IMR-90 (cell line): ENCODE data around the gene AKAP6. TPM values are rescaled to one million over a fixed set of nuclear protein-coding genes. Genes with fewer than 3 reads are reported as not detected.

Experiments used
- ATAC-seq: fragments of 200-7000 bp; cut with Tn5 transposase; 2 replicates; pipeline ENCODE4 v1.9.1; 2020; ENCODE audit warnings: low read depth, mild to moderate bottlenecking, moderate library complexity
- BruUV-seq: library from RNA; stranded (reverse); fragments of 400-500 nt; replicated peaks from 2 replicates; lab custom pipeline; 2021; lab: Mats Ljungman, UMichigan
- CTCF ChIA-PET: fragments of 300-600 bp; formaldehyde crosslinking; extraction: SDS; loops from one replicate; lab custom pipeline; 2021; ENCODE audit warnings: antibody characterized with exemption; lab: Yijun Ruan, JAX
- POLR2A ChIA-PET: fragments of 300-600 bp; sonication (Branson Sonifier 250); formaldehyde crosslinking; loops from one replicate; lab custom pipeline; 2022; ENCODE audit warnings: antibody characterized with exemption; ENCODE audit not compliant: unreplicated experiment; lab: Charles Lee
- DNase-seq: peaks from one replicate; pipeline ENCODE4 v3.0.0; 2013
- H2AFZ ChIP-seq: replicated peaks from 2 replicates; pipeline ENCODE3; 2013; ENCODE audit warnings: low read length, mild to moderate bottlenecking; ENCODE audit not compliant: poor library complexity
- H2AK5ac ChIP-seq: 2 replicates; pipeline ENCODE4 v1.6.1; 2013; ENCODE audit warnings: low read depth, low read length, inconsistent platforms
- H2AK9ac ChIP-seq: replicated peaks from 2 replicates; pipeline ENCODE3; 2013; ENCODE audit warnings: mild to moderate bottlenecking, low read depth, low read length, moderate library complexity; ENCODE audit not compliant: poor library complexity
- H2BK120ac ChIP-seq: 2 replicates; pipeline ENCODE4 v1.6.1; 2013; ENCODE audit warnings: low read depth, low read length, inconsistent platforms
- H2BK15ac ChIP-seq: 3 replicates; pipeline ENCODE4 v1.6.1; 2013; ENCODE audit warnings: low read depth, low read length, inconsistent platforms
- H2BK20ac ChIP-seq: 2 replicates; pipeline ENCODE4 v1.6.1; 2013; ENCODE audit warnings: low read depth, mild to moderate bottlenecking, inconsistent platforms, low read length, moderate library complexity
- H2BK5ac ChIP-seq: 2 replicates; pipeline ENCODE4 v1.6.1; 2013; ENCODE audit warnings: mild to moderate bottlenecking, low read depth, low read length, inconsistent platforms; ENCODE audit not compliant: poor library complexity, severe bottlenecking
- H3K14ac ChIP-seq: replicated peaks from 2 replicates; pipeline ENCODE4 v1.6.1; 2013; ENCODE audit warnings: low read depth, low read length, inconsistent platforms
- H3K18ac ChIP-seq: 2 replicates; pipeline ENCODE4 v1.6.1; 2013; ENCODE audit warnings: low read depth, low read length, control low read depth
- H3K23ac ChIP-seq: 2 replicates; pipeline ENCODE4 v1.6.1; 2013; ENCODE audit warnings: low read depth, low read length, inconsistent platforms
- H3K27ac ChIP-seq: 2 replicates; pipeline ENCODE4 v1.5.1; 2013; ENCODE audit warnings: mild to moderate bottlenecking, control low read depth, low read length; ENCODE audit not compliant: insufficient read depth
- H3K27me3 ChIP-seq: 2 replicates; pipeline ENCODE4 v1.6.1; 2013; ENCODE audit warnings: low read length; ENCODE audit not compliant: control insufficient read depth, insufficient read depth
- H3K36me3 ChIP-seq: 2 replicates; pipeline ENCODE4 v1.6.1; 2013; ENCODE audit warnings: low read length, mixed read lengths; ENCODE audit not compliant: control insufficient read depth, insufficient read depth
- H3K4ac ChIP-seq: 2 replicates; pipeline ENCODE4 v1.6.1; 2013; ENCODE audit warnings: low read depth, low read length, inconsistent platforms
- H3K4me1 ChIP-seq: 2 replicates; pipeline ENCODE4 v1.6.1; 2013; ENCODE audit warnings: low read length, mixed read lengths; ENCODE audit not compliant: control insufficient read depth, insufficient read depth
- H3K4me2 ChIP-seq: 2 replicates; pipeline ENCODE4 v1.6.1; 2013; ENCODE audit warnings: low read depth, mild to moderate bottlenecking, control low read depth, low read length, moderate library complexity
- H3K4me3 ChIP-seq: 2 replicates; pipeline ENCODE4 v1.5.1; 2013; ENCODE audit warnings: low read depth, mild to moderate bottlenecking, control low read depth, low read length, moderate library complexity; ENCODE audit not compliant: insufficient read depth
- H3K56ac ChIP-seq: 2 replicates; pipeline ENCODE4 v1.6.1; 2013; ENCODE audit warnings: low read length, inconsistent platforms; ENCODE audit not compliant: insufficient read depth; ENCODE audit errors: extremely low read depth
- H3K79me1 ChIP-seq, 2 experiments: 2 replicates each; pipeline ENCODE4 v1.6.1; 2013; ENCODE audit warnings: low read length in 2 of 2, inconsistent platforms in 1 of 2, low read depth in 1 of 2
- H3K9ac ChIP-seq: 2 replicates; pipeline ENCODE4 v1.6.1; 2013; ENCODE audit warnings: low read depth, low read length, control low read depth
- H3K9me1 ChIP-seq: 2 replicates; pipeline ENCODE4 v1.6.1; 2013; ENCODE audit warnings: low read length, inconsistent platforms; ENCODE audit not compliant: insufficient read depth
- H3K9me3 ChIP-seq: 2 replicates; pipeline ENCODE4 v1.6.1; 2013; ENCODE audit warnings: low read length; ENCODE audit not compliant: control insufficient read depth, insufficient read depth
- H4K20me1 ChIP-seq: 2 replicates; pipeline ENCODE4 v1.6.1; 2013; ENCODE audit warnings: low read length, inconsistent platforms; ENCODE audit not compliant: insufficient read depth
- H4K5ac ChIP-seq: 2 replicates; pipeline ENCODE4 v1.6.1; 2013; ENCODE audit warnings: mild to moderate bottlenecking, low read depth, low read length, control low read depth
- H4K8ac ChIP-seq, 2 experiments: 2 replicates each; pipeline ENCODE4 v1.6.1; 2013; ENCODE audit warnings: low read depth in 2 of 2, low read length in 2 of 2, control low read depth in 1 of 2, inconsistent platforms in 1 of 2
- H4K91ac ChIP-seq: 2 replicates; pipeline ENCODE4 v1.6.1; 2013; ENCODE audit warnings: low read depth, low read length, inconsistent platforms; ENCODE audit not compliant: insufficient read depth
- BHLHE40 ChIP-seq: fragments of 150-350 bp; IDR thresholded peaks from 2 replicates; pipeline ENCODE4 v1.6.1; 2016; ENCODE audit warnings: mild to moderate bottlenecking, low read depth, low read length
- CHD1 ChIP-seq: IDR thresholded peaks from 2 replicates; pipeline ENCODE4 v1.6.1; 2012; ENCODE audit warnings: low read depth, low read length, improper control_type of control experiment
- MXI1 ChIP-seq: IDR thresholded peaks from 2 replicates; pipeline ENCODE4 v1.6.1; 2012; ENCODE audit warnings: low read depth, mild to moderate bottlenecking, low read length, moderate library complexity, borderline replicate concordance
- SMC3 ChIP-seq: fragments of 150-350 bp; IDR thresholded peaks from 2 replicates; pipeline ENCODE4 v1.6.1; 2016; ENCODE audit warnings: low read depth, mild to moderate bottlenecking, antibody characterized with exemption, low read length, moderate library complexity
- WGBS, 2 experiments: methylation state at CpG; one replicate each; pipeline versions ENCODE4 v1.1.5 to v1.1.7; 2013; ENCODE audit warnings: missing lambda C conversion rate in 2 of 2; ENCODE audit not compliant: insufficient read length in 1 of 2; ENCODE audit errors: extremely low coverage in 2 of 2; 5-methylcytosine and 5-hydroxymethylcytosine counted together
- dilution Hi-C: fragments of 300-500 bp; cut with HindIII; formaldehyde crosslinking; loops from one replicate; pipeline ENCODE4 v1.14.3; 2018; ENCODE audit warnings: low sequenced_read_pairs; ENCODE audit not compliant: unreplicated experiment
- in situ Hi-C: fragments of 300-500 bp; cut with MboI; formaldehyde crosslinking; loops from 3 replicates; pipeline ENCODE4 v1.14.3; 2019; ENCODE audit warnings: low sequenced_read_pairs, inconsistent platforms, mixed read lengths
- intact Hi-C: fragments of 100-400 bp; cut with micrococcal nuclease; formaldehyde crosslinking; loops from 2 replicates; pipeline ENCODE4 v1.10.0; 2022
- polyA plus RNA-seq, 3 experiments: library from polyadenylated mRNA; depleted of rRNA; stranded (reverse); fragments of >200 nt; gene quantifications; 2 replicates each; pipeline ENCODE4 v1.2.3, GENCODE V29; 2012; ENCODE audit warnings: low replicate concordance in 1 of 3
- total RNA-seq: library from RNA; depleted of rRNA; stranded (reverse); fragments of >200 nt; gene quantifications from 2 replicates; pipeline ENCODE4 v1.2.3, GENCODE V29; 2012
- TF ChIP-seq, protein P1 (sequence below): fragments of 150-350 bp; IDR thresholded peaks from 2 replicates; pipeline ENCODE4 v1.6.1; 2016; ENCODE audit warnings: low read depth, mild to moderate bottlenecking, low read length, moderate library complexity, borderline replicate concordance

Gene AKAP6
- total and polyA plus RNA-seq, 2 of the 4 experiments (the other 2 are of a cell fraction) = 0.22 to 1.6 TPM

DNA sequence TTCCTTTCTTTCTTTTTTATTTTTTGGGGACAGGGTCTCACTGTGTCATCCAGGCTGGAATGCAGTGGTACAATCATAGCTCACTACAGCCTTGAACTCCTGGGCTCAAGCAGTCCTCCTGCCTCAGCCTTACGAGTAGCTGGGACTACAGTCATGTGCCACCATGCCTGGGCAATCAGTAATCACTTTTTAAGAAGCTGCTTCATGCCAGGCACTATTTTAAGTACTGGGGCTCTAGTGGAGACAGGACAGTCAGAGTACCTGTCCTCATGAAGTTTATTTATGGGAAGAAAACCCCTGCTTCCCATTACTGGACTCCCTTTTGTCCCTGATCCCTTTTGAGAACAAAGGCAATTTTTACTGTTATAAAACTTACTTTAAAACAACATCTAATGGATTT is 485.6 kb downstream of the AKAP6 start:
- H4K8ac ChIP-seq = no peak overlapping the region
- no peaks in the 10 kb centered on the region for H3K36me3 ChIP-seq
- no peaks in the 10 kb centered on the region for H3K9me3 ChIP-seq
- H3K9me1 ChIP-seq = no peaks in the 10 kb centered on the region
- H3K4ac ChIP-seq = no peak overlapping the region
- intact Hi-C loops = loop anchor here (10.0 kb wide), 1 partner anchor 200 kb away; no protein-coding TSS in a partner anchor
- H4K91ac ChIP-seq = no peak overlapping the region
- ATAC-seq = no peak
- in situ Hi-C loops = no loop called here
- WGBS, 2 experiments = no CpG with 5 or more reads among the region's 1 CpG
- H3K9ac ChIP-seq = no peak overlapping the region
- TF ChIP-seq BHLHE40 (no peak), MXI1 (no peak), CHD1 (no peak), SMC3 (no peak)
- TF ChIP-seq, protein P1, sequence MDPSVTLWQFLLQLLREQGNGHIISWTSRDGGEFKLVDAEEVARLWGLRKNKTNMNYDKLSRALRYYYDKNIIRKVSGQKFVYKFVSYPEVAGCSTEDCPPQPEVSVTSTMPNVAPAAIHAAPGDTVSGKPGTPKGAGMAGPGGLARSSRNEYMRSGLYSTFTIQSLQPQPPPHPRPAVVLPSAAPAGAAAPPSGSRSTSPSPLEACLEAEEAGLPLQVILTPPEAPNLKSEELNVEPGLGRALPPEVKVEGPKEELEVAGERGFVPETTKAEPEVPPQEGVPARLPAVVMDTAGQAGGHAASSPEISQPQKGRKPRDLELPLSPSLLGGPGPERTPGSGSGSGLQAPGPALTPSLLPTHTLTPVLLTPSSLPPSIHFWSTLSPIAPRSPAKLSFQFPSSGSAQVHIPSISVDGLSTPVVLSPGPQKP = no peak
- H2BK20ac ChIP-seq = no peak overlapping the region
- no peak overlapping the region for H3K14ac ChIP-seq
- H4K5ac ChIP-seq = no peak overlapping the region
- no peak overlapping the region for H2AFZ ChIP-seq
- no peak overlapping the region for H3K18ac ChIP-seq
- no peak overlapping the region for H3K27ac ChIP-seq
- H2BK120ac ChIP-seq = no peak overlapping the region
- H3K4me1 ChIP-seq = no peaks in the 10 kb centered on the region
- POLR2A ChIA-PET = no interaction called here
- H2BK15ac ChIP-seq = no peak overlapping the region
- no TSS peak for BruUV-seq
- no peak overlapping the region for H2BK5ac ChIP-seq
- dilution Hi-C loops = no loop called here
- no peak overlapping the region for H3K56ac ChIP-seq
- H2AK9ac ChIP-seq = no peak overlapping the region
- CTCF ChIA-PET = no interaction called here
- no peaks in the 10 kb centered on the region for H4K20me1 ChIP-seq
- no peak overlapping the region for H3K4me2 ChIP-seq
- no peaks in the 10 kb centered on the region for H3K27me3 ChIP-seq
- H3K23ac ChIP-seq = no peak overlapping the region
- H3K4me3 ChIP-seq = no peak overlapping the region
- no peaks in the 10 kb centered on the region for H3K79me1 ChIP-seq
- no peak for DNase-seq
- no peak overlapping the region for H2AK5ac ChIP-seq
